Measurements from ENCODE around the gene CST7. TPM values are rescaled to one million over a fixed set of nuclear protein-coding genes. Genes with fewer than 3 reads are reported as not detected.

Gene CST7
- total RNA-seq, 1 donor from 2014 or later = 78.4 TPM

GRCh38 chr20:24963672-24964505 is 14.8 kb downstream of the CST7 start:
- intact Hi-C loops (cut with micrococcal nuclease) = no loop called here

GRCh38 chr20:24964506-24964840 is 15.4 kb downstream of the CST7 start:
- intact Hi-C loops (cut with micrococcal nuclease) = no loop called here

- intact Hi-C loops (cut with micrococcal nuclease) = no loop called here
Observed at GRCh38 chr20:24965065-24965919, 16.2 kb downstream of the CST7 start.

GRCh38 chr20:24966317-24967012 is 17.4 kb downstream of the CST7 start:
- intact Hi-C loops (cut with micrococcal nuclease) = no loop called here

- intact Hi-C loops (cut with micrococcal nuclease) = no loop called here
Observed at GRCh38 chr20:24968278-24968800, 19.3 kb downstream of the CST7 start.

- intact Hi-C loops (cut with micrococcal nuclease) = no loop called here
Observed at GRCh38 chr20:24969186-24970029, 20.3 kb downstream of the CST7 start.

- intact Hi-C loops (cut with micrococcal nuclease) = no loop called here
Observed at GRCh38 chr20:24970030-24970553, 21.0 kb downstream of the CST7 start.

- intact Hi-C loops (cut with micrococcal nuclease) = no loop called here
Observed at GRCh38 chr20:24970754-24971153, 21.7 kb downstream of the CST7 start.

GRCh38 chr20:24971376-24972101 is 22.5 kb downstream of the CST7 start:
- intact Hi-C loops (cut with micrococcal nuclease) = no loop called here

- intact Hi-C loops (cut with micrococcal nuclease) = no loop called here
Observed at GRCh38 chr20:24972341-24972740, 23.3 kb downstream of the CST7 start.

GRCh38 chr20:24977336-24977735 is 28.3 kb downstream of the CST7 start:
- intact Hi-C loops (cut with micrococcal nuclease) = no loop called here

GRCh38 chr20:24977797-24978196 is 28.7 kb downstream of the CST7 start:
- intact Hi-C loops (cut with micrococcal nuclease) = no loop called here

- intact Hi-C loops (cut with micrococcal nuclease) = no loop called here
Observed at GRCh38 chr20:24978513-24978912, 29.4 kb downstream of the CST7 start.

GRCh38 chr20:24979036-24979960 is 30.2 kb downstream of the CST7 start:
- intact Hi-C loops (cut with micrococcal nuclease) = no loop called here

GRCh38 chr20:24980291-24981053 is 31.4 kb downstream of the CST7 start:
- intact Hi-C loops (cut with micrococcal nuclease) = no loop called here

GRCh38 chr20:24981282-24981681 is 32.2 kb downstream of the CST7 start:
- intact Hi-C loops (cut with micrococcal nuclease) = no loop called here

- intact Hi-C loops (cut with micrococcal nuclease) = no loop called here
Observed at GRCh38 chr20:24981790-24982189, 32.7 kb downstream of the CST7 start.

- intact Hi-C loops (cut with micrococcal nuclease) = no loop called here
Observed at GRCh38 chr20:24983896-24984295, 34.8 kb downstream of the CST7 start.
